T-helper 2 cell treated with Interferon-gamma antibody and Interleukin-4, amounts not matched to agents 5 μg/mL and 100 μg/mL, for 36 hours (primary cell): ENCODE measurements around the gene ONECUT1.
A peak's percentile ranks its signal among the peaks of the same experiment; 100 is the strongest.

Experiments
- DNase-seq: peaks from one replicate; pipeline ENCODE4 v3.0.0; 2021; ENCODE audit warnings: low spot score
- H3K27ac Mint-ChIP-seq: one replicate; pipeline ENCODE4 v1.8.0; 2021; ENCODE audit warnings: mild to moderate bottlenecking, mixed read lengths
- H3K27me3 Mint-ChIP-seq: one replicate; pipeline ENCODE4 v1.8.0; 2021; ENCODE audit warnings: low read depth, mixed read lengths
- H3K36me3 Mint-ChIP-seq: one replicate; pipeline ENCODE4 v1.8.0; 2021; ENCODE audit warnings: low read depth, mixed read lengths
- H3K4me1 Mint-ChIP-seq: one replicate; pipeline ENCODE4 v1.8.0; 2021; ENCODE audit warnings: low read depth, mixed read lengths
- H3K4me3 Mint-ChIP-seq: one replicate; pipeline ENCODE4 v1.8.0; 2022; ENCODE audit warnings: mild to moderate bottlenecking, moderate library complexity, mixed read lengths
- H3K9me3 Mint-ChIP-seq: one replicate; pipeline ENCODE4 v1.8.0; 2021; ENCODE audit warnings: mixed read lengths

The ONECUT1 gene

GRCh38 chr15:52790941-52791751 is 1.0 kb upstream of the ONECUT1 start:
- no peak overlapping the region for H3K27ac Mint-ChIP-seq
- H3K36me3 Mint-ChIP-seq, result peaks cover 3% of the 10 kb centered on the region
- no peak for DNase-seq
- H3K27me3 Mint-ChIP-seq, result peaks cover 88% of the 10 kb centered on the region
- peak overlapping the region; percentile 65 for H3K4me3 Mint-ChIP-seq
- H3K4me1 Mint-ChIP-seq, result peaks cover 3% of the 10 kb centered on the region
- no peaks in the 10 kb centered on the region for H3K9me3 Mint-ChIP-seq

DNA sequence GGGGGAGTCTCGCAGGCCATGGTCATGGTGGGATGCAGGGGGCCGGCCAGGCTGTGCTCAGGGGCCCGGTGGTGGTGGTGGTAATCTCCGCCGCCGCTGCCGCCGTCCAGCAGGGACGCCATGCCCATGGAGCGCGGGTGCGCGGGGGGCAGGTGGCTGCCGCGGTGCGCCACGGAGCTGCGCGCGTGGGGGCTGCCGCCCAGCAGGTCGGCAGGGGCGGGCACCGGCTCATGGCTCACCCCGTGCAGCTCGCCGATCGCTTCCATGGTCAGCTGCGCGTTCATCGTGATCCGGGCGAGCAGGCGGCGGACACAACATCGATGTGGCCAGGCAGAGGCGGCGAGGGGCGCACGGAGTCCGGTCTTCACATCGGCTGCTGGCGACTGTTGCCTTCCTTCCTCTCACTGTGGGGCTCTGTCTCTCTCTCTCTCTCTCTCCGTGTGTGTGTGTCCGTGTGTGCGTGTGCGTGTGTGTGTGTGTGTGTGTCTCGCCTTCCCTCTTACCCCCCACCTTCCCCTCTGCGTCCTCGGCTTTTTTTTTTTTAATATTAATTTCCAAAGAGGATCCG is 451 bp downstream of the ONECUT1 start:
- Mint-ChIP-seq H3K4me3 (peak overlapping the region; percentile 76), H3K4me1 (peaks cover 3% of the 10 kb centered on the region), H3K27me3 (peaks cover 88% of the 10 kb centered on the region)

DNA sequence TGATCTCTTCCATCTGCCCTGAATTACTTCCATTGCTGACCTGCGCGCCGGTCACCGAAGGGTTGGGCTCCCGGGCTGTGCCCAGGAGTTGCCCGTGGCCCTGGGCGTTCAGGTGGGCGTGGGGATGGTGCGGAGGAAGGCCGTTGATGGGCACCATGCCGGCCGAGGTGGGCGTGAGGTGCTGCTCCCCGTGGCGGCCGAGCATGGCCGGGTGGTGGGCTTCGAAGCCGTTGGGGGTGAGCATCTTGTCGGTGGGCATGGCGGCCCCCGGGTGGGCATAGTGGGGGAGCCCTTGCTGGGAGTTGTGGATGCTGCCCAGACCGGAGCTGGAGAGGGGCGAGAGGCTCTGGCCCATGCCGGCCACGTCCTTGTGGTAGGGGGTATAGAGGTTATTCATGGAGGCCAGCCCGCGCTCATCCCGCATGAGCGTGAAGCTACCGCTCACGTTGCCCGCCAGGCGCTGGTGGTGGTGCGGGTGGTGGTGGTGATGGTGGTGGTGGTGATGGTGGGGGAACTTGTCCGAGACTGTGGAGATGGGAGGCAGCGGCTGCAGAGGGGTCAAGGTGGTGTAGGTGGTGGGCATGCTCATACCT is 1.0 kb downstream of the ONECUT1 start:
- DNase-seq, result no peak
- Mint-ChIP-seq H3K9me3 (no peaks in the 10 kb centered on the region), H3K27ac (peak overlapping the region; percentile 41), H3K36me3 (no peaks in the 10 kb centered on the region), H3K27me3 (peaks cover 87% of the 10 kb centered on the region), H3K4me1 (peaks cover 3% of the 10 kb centered on the region), H3K4me3 (peak overlapping the region; percentile 76)

More for the DNA sequence above, 451 bp downstream of the ONECUT1 start:
- DNase-seq, result no peak
- Mint-ChIP-seq H3K9me3 (no peaks in the 10 kb centered on the region), H3K36me3 (peaks cover 2% of the 10 kb centered on the region), H3K27ac (no peak overlapping the region)

GRCh38 chr15:52788099-52788986 is 1.8 kb downstream of the ONECUT1 start:
- H3K4me1 Mint-ChIP-seq, result peaks cover 3% of the 10 kb centered on the region
- peak overlapping the region; percentile 76 for H3K4me3 Mint-ChIP-seq
- no peaks in the 10 kb centered on the region for H3K9me3 Mint-ChIP-seq
- DNase-seq, result no peak
- H3K36me3 Mint-ChIP-seq, result no peaks in the 10 kb centered on the region
- no peak overlapping the region for H3K27ac Mint-ChIP-seq
- peaks cover 86% of the 10 kb centered on the region for H3K27me3 Mint-ChIP-seq

- DNase-seq, result no peak
- Mint-ChIP-seq H3K4me1 (peaks cover 3% of the 10 kb centered on the region), H3K27ac (no peak overlapping the region), H3K9me3 (no peaks in the 10 kb centered on the region), H3K27me3 (peaks cover 86% of the 10 kb centered on the region), H3K36me3 (no peaks in the 10 kb centered on the region), H3K4me3 (no peak overlapping the region)
Measured at GRCh38 chr15:52787549-52788098, 2.5 kb downstream of the ONECUT1 start.

DNA sequence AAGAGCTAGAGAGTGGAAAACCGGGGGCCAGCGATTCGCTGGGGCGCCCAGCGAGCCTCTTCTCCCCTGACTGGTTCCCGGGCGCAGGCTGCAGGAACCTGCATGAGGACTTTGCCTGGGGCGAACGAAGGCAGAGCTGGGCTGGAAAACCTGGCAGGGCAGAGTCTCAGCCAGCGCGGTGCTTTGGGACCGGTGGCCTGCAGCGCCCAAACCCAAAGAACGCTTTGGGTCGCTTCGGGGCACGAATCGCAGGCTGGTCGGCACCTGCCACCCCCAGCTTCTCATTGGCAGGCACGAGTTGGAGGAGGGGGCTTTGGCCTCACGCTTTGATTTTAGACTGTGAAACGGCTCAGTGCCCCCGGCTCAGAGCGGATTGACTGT is 3.0 kb downstream of the ONECUT1 start:
- peaks cover 3% of the 10 kb centered on the region for H3K4me1 Mint-ChIP-seq
- H3K9me3 Mint-ChIP-seq, result no peaks in the 10 kb centered on the region
- no peak for DNase-seq
- no peak overlapping the region for H3K4me3 Mint-ChIP-seq
- no peaks in the 10 kb centered on the region for H3K36me3 Mint-ChIP-seq
- no peak overlapping the region for H3K27ac Mint-ChIP-seq
- H3K27me3 Mint-ChIP-seq, result peaks cover 85% of the 10 kb centered on the region

DNA sequence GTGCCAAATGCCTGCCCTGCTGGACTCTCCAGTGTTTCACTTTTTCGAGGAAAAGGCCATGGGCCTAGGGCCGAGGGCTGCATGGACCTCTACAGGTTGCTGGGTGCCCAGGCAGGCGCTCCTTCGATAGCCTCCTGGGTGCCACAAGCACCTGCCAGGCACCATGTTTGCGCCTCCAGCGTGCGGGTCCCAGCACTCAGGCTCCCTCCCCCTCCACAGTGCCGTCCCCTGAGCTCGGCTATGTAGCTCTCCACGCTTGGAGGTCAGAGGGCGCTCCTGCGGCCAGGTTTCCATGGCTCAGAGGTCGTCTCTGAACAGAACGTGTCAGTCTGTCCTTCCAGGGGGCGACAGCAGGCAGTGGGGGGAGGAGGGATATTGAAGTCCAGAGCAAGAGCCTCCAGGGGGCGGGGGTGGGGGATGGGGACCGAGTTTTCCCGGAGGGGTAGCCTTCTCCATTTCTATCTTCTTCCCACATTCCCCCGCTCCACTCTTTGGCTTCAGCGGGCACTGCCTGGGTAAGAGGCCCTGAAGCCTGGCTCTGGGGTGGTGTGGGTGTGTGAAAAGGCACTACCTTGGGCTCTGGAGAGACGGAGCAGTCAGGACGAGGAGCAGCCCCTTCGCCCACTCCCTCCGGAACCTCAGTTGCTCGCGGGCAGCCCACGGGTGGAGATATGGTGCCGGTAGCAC is 3.6 kb downstream of the ONECUT1 start:
- Mint-ChIP-seq H3K4me3 (no peak overlapping the region), H3K27ac (no peak overlapping the region), H3K9me3 (no peaks in the 10 kb centered on the region), H3K27me3 (peaks cover 85% of the 10 kb centered on the region), H3K36me3 (no peaks in the 10 kb centered on the region), H3K4me1 (peaks cover 2% of the 10 kb centered on the region)
- DNase-seq, result no peak

DNA sequence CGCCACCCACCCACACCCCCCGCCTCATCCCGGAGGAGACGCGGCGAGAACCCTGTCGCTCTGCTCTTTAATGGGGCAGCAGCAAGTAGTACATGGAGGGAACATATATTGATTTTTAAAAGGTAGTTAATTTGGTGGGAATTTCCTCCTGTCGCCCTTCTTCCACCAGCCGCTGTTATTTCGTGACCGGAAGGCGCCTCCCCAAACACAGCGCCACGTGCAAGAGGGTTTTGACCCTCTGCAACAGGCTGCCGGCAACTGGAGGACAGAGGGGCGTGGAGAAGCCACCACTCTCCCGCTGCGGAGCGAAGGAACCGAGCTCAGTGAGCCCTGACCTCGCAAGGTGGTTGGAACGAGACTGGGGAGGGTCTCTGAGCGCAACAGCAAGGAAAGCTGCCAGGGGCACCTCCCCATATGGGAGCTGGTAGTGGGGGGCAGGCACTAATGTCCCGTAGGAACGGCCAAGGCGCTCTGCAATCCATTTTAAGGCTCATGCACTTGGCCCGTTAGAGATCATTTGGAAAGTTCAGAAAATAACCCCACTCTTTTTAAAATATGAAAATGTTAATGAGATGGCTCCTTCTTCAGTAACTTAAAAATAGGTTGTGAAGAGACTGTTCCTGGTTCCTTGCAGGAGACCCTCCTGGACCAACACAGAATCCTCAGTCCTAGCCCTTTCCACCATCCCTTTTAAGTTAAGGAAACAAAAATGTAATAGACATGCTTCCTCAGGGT is 4.3 kb downstream of the ONECUT1 start:
- H3K4me1 Mint-ChIP-seq, result peaks cover 2% of the 10 kb centered on the region
- no peaks in the 10 kb centered on the region for H3K9me3 Mint-ChIP-seq

GRCh38 chr15:52784799-52785671 is 5.1 kb downstream of the ONECUT1 start:
- H3K4me1 Mint-ChIP-seq, result peaks cover 6% of the 10 kb centered on the region
- no peak overlapping the region for H3K27ac Mint-ChIP-seq
- peaks cover 90% of the 10 kb centered on the region for H3K27me3 Mint-ChIP-seq
- H3K4me3 Mint-ChIP-seq, result no peak overlapping the region
- H3K36me3 Mint-ChIP-seq, result no peaks in the 10 kb centered on the region
- H3K9me3 Mint-ChIP-seq, result no peaks in the 10 kb centered on the region
- DNase-seq, result no peak

More for the DNA sequence above, 4.3 kb downstream of the ONECUT1 start:
- H3K27me3 Mint-ChIP-seq, result peaks cover 84% of the 10 kb centered on the region
- H3K4me3 Mint-ChIP-seq, result no peak overlapping the region
- no peak for DNase-seq
- no peak overlapping the region for H3K27ac Mint-ChIP-seq
- no peaks in the 10 kb centered on the region for H3K36me3 Mint-ChIP-seq

DNA sequence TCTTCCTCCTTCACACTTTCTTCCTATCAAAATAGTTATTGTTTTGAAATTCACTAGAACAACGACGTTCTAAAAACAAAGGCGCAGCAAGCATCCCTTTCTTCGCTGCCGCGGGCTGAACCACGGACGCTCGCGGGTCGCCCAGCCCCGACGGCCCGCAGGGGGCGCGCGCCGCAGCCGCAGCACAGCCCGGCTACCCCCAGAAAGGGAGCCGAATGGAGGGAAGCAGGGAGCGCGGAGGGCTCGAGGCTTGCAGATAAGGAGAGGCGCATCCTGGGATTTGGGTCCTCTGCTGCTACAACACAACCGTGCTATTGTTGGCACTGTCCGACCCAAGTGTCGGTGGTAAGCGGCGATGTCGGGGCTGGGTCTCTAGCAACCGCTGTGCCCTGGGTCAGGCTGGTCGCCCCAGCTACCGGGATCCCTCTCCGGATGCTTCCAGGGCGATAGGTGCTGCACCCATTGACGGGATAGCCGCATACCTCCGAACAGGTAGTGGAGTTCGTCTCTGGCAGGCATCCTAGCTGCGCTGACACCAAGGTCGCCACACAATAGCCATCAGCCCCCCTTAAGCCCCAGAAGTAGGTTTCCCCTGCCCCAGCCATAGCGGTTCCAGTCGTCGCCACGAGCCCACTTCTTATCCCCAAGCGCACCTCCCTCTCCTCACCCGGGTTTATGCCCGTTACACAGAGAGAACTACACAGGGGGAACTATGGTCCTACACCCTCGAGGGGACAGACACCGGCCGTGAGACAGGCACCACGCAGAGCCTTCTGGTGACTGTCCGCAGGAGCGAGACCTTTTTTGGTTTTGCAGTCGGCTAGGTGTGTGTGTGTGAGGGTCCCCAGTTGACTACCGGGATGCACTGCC is 6.0 kb downstream of the ONECUT1 start:
- Mint-ChIP-seq H3K27ac (peak overlapping the region; percentile 49), H3K4me1 (peaks cover 4% of the 10 kb centered on the region), H3K27me3 (peaks cover 91% of the 10 kb centered on the region), H3K36me3 (no peaks in the 10 kb centered on the region), H3K4me3 (no peak overlapping the region), H3K9me3 (no peaks in the 10 kb centered on the region)
- DNase-seq, result no peak

DNA sequence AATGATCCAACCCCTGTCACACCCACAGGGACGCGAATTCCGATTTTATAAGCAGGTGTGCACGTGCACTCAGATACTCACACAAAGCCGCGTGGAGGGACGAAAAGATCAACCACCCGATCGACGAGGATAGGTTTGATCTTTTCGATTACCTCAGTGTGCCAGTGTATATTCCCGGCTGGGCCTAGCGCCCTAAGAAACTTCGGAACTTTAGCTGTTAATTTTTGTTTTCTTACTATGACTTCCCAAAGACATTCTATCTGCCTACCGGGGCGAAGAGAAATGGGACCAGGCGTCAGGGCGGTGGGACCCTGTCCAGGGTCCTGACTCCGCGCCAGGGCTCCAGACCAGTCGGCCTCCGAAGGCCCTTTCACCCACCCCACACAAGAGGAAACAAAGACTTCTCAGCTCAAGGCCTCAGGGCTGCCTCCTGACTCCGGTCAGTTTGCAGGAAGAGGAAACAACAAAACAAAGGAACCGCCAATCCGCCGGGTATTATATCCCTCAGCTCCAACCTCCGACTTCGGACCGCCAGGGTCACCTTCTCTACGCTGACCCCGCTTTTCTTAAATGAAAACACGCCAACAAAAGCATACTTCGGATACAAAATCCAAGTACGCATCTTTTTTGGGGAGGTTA is 6.8 kb downstream of the ONECUT1 start:
- Mint-ChIP-seq H3K9me3 (no peaks in the 10 kb centered on the region), H3K27me3 (peaks cover 86% of the 10 kb centered on the region), H3K4me3 (no peak overlapping the region), H3K36me3 (no peaks in the 10 kb centered on the region), H3K27ac (no peak overlapping the region), H3K4me1 (peaks cover 4% of the 10 kb centered on the region)
- no peak for DNase-seq
